Right renal cortex interstitium (tissue), 3 donors: ENCODE data around the gene SNAI3. TPM values are rescaled to one million over a fixed set of nuclear protein-coding genes. Genes with fewer than 3 reads are reported as not detected.

Experiments
- DNase-seq, 3 donors: peaks; one replicate each; pipeline ENCODE4 v3.0.0-alpha.2; 2013; ENCODE audit warnings: low read depth in 3 of 3, low spot score in 2 of 3
- polyA plus RNA-seq, 3 donors: library from polyadenylated mRNA; unstranded; fragments of 120-200 nt; gene quantifications; one replicate each; pipeline ENCODE4 v1.2.1, GENCODE V29; 2013; ENCODE audit not compliant: insufficient read length in 3 of 3

SNAI3 gene
- polyA plus RNA-seq, 3 donors, result 0.42 to 0.62 (median 0.47) TPM

GRCh38 chr16:88653596-88654362, 32.5 kb downstream of the SNAI3 start:
- DNase-seq, result no peak

GRCh38 chr16:88653101-88653500, 33.2 kb downstream of the SNAI3 start:
- no peak for DNase-seq

- no peak for DNase-seq
These were observed 33.6 kb downstream of the SNAI3 start for GRCh38 chr16:88652762-88653063.

- no peak for DNase-seq
These were observed 34.1 kb downstream of the SNAI3 start for GRCh38 chr16:88651989-88652761.

GRCh38 chr16:88651276-88651988, 34.9 kb downstream of the SNAI3 start:
- DNase-seq, result no peak

GRCh38 chr16:88650749-88651275, 35.5 kb downstream of the SNAI3 start, which contains the start of gene CYBA:
Gene CYBA (minus strand): TSS chr16:88651053. CDS start chr16:88651013, 40 bp downstream.
- no peak for DNase-seq

GRCh38 chr16:88649924-88650748, 36.2 kb downstream of the SNAI3 start:
- no peak for DNase-seq

GRCh38 chr16:88649195-88649923, 36.9 kb downstream of the SNAI3 start:
- no peak for DNase-seq

GRCh38 chr16:88647178-88648070, 38.9 kb downstream of the SNAI3 start:
- no peak for DNase-seq

- no peak for DNase-seq
These were observed 39.8 kb downstream of the SNAI3 start for GRCh38 chr16:88646345-88647034.

GRCh38 chr16:88645941-88646340, 40.4 kb downstream of the SNAI3 start:
- no peak for DNase-seq

GRCh38 chr16:88645455-88645854, 40.9 kb downstream of the SNAI3 start:
- no peak for DNase-seq

GRCh38 chr16:88643644-88643932, 42.7 kb downstream of the SNAI3 start:
- no peak for DNase-seq

- DNase-seq, result no peak
These were observed 43.2 kb downstream of the SNAI3 start for GRCh38 chr16:88642881-88643643.

- DNase-seq, result no peak
These were observed 45.6 kb downstream of the SNAI3 start for GRCh38 chr16:88640498-88641247.

GRCh38 chr16:88640039-88640495, 46.2 kb downstream of the SNAI3 start:
- DNase-seq, result no peak
